Stimulated activated CD4-positive, alpha-beta T cell treated with anti-CD3 and anti-CD28 coated beads, TNF-alpha, amount 100 ng/mL, for 1 hour (primary cell): ENCODE results near the gene LAMB4.

Experiments used
- DNase-seq, 3 donors: peaks; one replicate each; pipeline ENCODE4 v3.0.0-alpha.2; 2020; ENCODE audit warnings: low read depth in 3 of 3, low spot score in 1 of 3

The LAMB4 gene

GRCh38 chr7:108143658-108144420 lies 13.7 kb upstream of the LAMB4 start:
- DNase-seq, result no peak

- DNase-seq, result no peak
These were observed 12.6 kb upstream of the LAMB4 start for GRCh38 chr7:108142675-108143259.

GRCh38 chr7:108142180-108142579 lies 12.0 kb upstream of the LAMB4 start:
- DNase-seq, result no peak

- DNase-seq, result no peak
These were observed 10.5 kb upstream of the LAMB4 start for GRCh38 chr7:108140671-108141070.

- DNase-seq, result no peak
These were observed 8.8 kb upstream of the LAMB4 start for GRCh38 chr7:108138911-108139310.

GRCh38 chr7:108137993-108138392 lies 7.8 kb upstream of the LAMB4 start:
- DNase-seq, result no peak

GRCh38 chr7:108137040-108137439 lies 6.9 kb upstream of the LAMB4 start:
- DNase-seq, result no peak

- DNase-seq, result no peak
These were observed 6.1 kb upstream of the LAMB4 start for GRCh38 chr7:108136191-108136688.

GRCh38 chr7:108135446-108136190 lies 5.5 kb upstream of the LAMB4 start:
- no peak for DNase-seq

- no peak for DNase-seq
These were observed 4.3 kb upstream of the LAMB4 start for GRCh38 chr7:108134486-108134885.

- no peak for DNase-seq
These were observed 2.5 kb upstream of the LAMB4 start for GRCh38 chr7:108132551-108133265.

- no peak for DNase-seq
These were observed 869 bp downstream of the LAMB4 start for GRCh38 chr7:108129018-108129965.

GRCh38 chr7:108128514-108128913 lies 1.6 kb downstream of the LAMB4 start:
- no peak for DNase-seq

- no peak for DNase-seq
These were observed 2.7 kb downstream of the LAMB4 start for GRCh38 chr7:108127461-108127860.

GRCh38 chr7:108124820-108125219 lies 5.3 kb downstream of the LAMB4 start:
- no peak for DNase-seq

GRCh38 chr7:108122181-108122580 lies 8.0 kb downstream of the LAMB4 start:
- DNase-seq, result no peak

- DNase-seq, result no peak
These were observed 9.2 kb downstream of the LAMB4 start for GRCh38 chr7:108120933-108121332.

GRCh38 chr7:108120196-108120595 lies 10.0 kb downstream of the LAMB4 start:
- no peak for DNase-seq

GRCh38 chr7:108118959-108119358 lies 11.2 kb downstream of the LAMB4 start:
- no peak for DNase-seq

- DNase-seq, result no peak
These were observed 15.9 kb downstream of the LAMB4 start for GRCh38 chr7:108114117-108114841.
